DND-41 (cell line): Measurements from ENCODE around the gene SVBP.

ENCODE experiments used
- CTCF ChIP-seq: IDR thresholded peaks from 2 replicates; pipeline ENCODE4 v1.5.1; 2012; ENCODE audit warnings: borderline replicate concordance, low read length, moderate library complexity, mild to moderate bottlenecking; ENCODE audit not compliant: poor library complexity, severe bottlenecking; ENCODE audit errors: extremely low read depth
- EZH2 ChIP-seq: IDR thresholded peaks from 3 replicates; pipeline ENCODE4 v1.6.1; 2012; ENCODE audit warnings: borderline replicate concordance, low read depth, mild to moderate bottlenecking, moderate library complexity, low read length, inconsistent platforms; ENCODE audit not compliant: severe bottlenecking

GRCh38 chr1:42788021-42788420 lies 29.2 kb downstream of the SVBP start:
- TF ChIP-seq CTCF (no peak), EZH2 (no peak)
